Mucosa of stomach (tissue), 1 donor: Measurements from ENCODE around the gene NPHP4.
A peak's percentile ranks its signal among the peaks of the same experiment; 100 is the strongest.

Source experiments
- H3K27me3 ChIP-seq: one replicate; pipeline ENCODE4 v1.7.0; 2013; ENCODE audit warnings: mild to moderate bottlenecking, low read length; ENCODE audit not compliant: control insufficient read depth, insufficient read depth
- H3K36me3 ChIP-seq: one replicate; pipeline ENCODE4 v1.7.0; 2013; ENCODE audit warnings: low read length; ENCODE audit not compliant: control insufficient read depth, insufficient read depth
- H3K4me1 ChIP-seq: one replicate; pipeline ENCODE4 v1.7.0; 2013; ENCODE audit warnings: mild to moderate bottlenecking, low read length; ENCODE audit not compliant: control insufficient read depth, insufficient read depth
- H3K4me3 ChIP-seq: one replicate; pipeline ENCODE4 v1.7.0; 2013; ENCODE audit warnings: low read length
- H3K9ac ChIP-seq: one replicate; pipeline ENCODE4 v1.7.0; 2013; ENCODE audit warnings: mild to moderate bottlenecking, low read length, moderate library complexity
- H3K9me3 ChIP-seq: one replicate; pipeline ENCODE4 v1.7.0; 2013; ENCODE audit warnings: mild to moderate bottlenecking, low read length, moderate library complexity; ENCODE audit not compliant: control insufficient read depth
- donor health status: Pancreatic carcinoma.

NPHP4 gene

DNA sequence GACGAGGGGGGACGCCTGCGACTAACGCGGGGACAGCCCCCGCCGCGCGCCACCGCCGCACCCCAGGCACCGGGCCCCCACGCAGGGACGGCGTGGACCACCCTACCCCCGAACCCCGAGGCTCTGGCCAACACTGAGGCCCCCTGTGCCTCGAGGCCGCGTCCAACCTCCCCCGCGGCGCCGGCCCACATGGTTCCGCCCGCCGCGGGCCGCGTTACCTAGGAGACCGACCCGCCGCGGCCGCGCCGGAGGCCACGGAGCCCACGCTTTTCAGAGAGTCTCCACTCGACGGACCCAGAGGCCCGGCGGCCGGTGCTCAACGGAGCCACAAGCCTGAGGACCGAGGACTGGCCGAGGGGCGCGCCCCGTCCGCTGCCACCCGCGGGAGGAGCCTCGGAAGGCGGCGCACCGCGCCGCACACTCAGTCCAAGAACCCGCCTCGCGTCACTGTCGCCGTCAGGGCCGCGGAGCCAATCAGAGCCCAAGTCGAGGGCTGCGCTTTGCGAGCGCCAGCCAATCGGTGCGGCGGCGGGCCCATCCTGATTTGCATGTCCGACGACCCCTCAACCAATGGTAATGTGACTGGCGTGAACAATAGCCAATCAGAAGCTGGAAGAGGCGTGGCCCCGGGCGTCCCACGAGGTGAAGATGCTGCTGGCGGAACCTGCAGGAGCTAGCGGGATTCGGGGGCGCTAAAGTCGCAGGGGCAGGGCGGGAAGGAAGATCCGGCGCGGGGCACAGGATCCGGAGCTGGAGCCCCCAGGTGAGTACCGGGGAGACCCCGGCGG lies at the start of gene NPHP4:
NPHP4 (minus strand) TSS at position 400 of the 788 bp plus-strand sequence. CDS start 6,136 bp downstream, outside the sequence.
- Histone ChIP-seq H3K4me3 (peak within 1 kb of the TSS; percentile 77), H3K9me3 (no peaks in the 10 kb centered on the region), H3K9ac (peak within 1 kb of the TSS; percentile 65), H3K36me3 (no peaks in the 10 kb centered on the region), H3K27me3 (peaks cover 13% of the 10 kb centered on the region), H3K4me1 (no peaks in the 10 kb centered on the region)

DNA sequence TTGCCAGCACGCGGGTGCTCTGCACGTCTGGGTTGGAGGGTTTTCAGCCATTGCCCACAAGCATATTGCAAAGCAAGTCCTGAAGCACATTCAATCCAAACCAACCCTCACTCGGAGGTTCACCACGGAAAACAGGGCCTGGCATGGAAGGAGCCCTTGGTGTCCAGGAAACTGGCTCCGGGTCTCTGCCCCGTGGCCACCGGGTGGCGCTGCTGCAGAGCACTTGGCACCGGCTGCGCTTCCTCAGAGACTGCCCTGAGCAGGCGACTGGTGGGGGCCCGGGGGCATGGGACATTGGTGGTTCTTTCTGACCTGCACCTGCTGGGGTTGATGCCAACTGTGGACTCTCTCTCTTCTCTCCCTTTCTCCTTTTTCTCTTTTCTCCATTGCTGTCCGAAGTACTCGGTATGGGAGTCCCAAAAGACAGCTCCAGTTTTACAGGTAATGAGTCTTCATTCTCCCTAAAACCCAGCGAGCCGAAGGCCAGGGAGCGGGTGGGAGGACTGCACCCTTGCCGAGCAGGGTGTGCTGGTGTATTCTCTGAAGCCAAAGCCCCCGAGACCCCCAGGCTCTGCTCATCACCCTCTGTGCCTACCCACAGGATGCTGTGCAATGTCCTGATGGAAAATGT lies 49.3 kb upstream of the NPHP4 start:
- H3K36me3 ChIP-seq = no peaks in the 10 kb centered on the region
- no peak overlapping the region for H3K4me3 ChIP-seq
- no peaks in the 10 kb centered on the region for H3K27me3 ChIP-seq
- H3K9ac ChIP-seq = no peak overlapping the region
- H3K4me1 ChIP-seq = no peaks in the 10 kb centered on the region
- H3K9me3 ChIP-seq = no peaks in the 10 kb centered on the region

DNA sequence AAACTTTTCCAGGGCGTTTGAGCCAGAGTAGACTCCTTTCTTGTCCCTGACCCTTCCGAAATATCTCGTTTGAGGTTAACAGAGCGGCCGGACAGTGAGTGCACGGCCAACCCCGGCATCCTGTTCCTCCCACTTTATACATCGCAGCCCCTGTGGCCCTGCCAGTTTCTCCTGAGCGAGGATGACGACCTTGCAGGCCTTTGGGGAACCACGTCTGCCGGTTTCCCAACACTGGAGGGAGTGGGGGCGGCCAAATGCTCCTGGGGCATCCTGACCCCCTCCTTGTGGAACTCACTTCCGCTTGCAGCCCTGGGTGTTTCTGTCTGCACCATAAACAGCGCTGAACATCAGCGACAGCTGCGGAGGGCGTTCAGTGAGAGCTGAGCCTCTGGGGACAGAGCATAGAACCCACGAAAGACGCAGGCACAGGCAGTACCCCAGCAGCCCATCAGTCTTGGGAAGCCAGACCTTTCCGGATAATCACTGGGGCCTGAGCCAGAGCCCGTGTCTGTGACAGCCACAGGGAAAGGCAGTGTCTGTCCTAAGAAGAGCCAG lies 48.7 kb upstream of the NPHP4 start:
- H3K4me3 ChIP-seq = no peak overlapping the region
- H3K36me3 ChIP-seq = no peaks in the 10 kb centered on the region
- no peaks in the 10 kb centered on the region for H3K27me3 ChIP-seq
- no peaks in the 10 kb centered on the region for H3K9me3 ChIP-seq
- H3K4me1 ChIP-seq = no peaks in the 10 kb centered on the region
- H3K9ac ChIP-seq = no peak overlapping the region

DNA sequence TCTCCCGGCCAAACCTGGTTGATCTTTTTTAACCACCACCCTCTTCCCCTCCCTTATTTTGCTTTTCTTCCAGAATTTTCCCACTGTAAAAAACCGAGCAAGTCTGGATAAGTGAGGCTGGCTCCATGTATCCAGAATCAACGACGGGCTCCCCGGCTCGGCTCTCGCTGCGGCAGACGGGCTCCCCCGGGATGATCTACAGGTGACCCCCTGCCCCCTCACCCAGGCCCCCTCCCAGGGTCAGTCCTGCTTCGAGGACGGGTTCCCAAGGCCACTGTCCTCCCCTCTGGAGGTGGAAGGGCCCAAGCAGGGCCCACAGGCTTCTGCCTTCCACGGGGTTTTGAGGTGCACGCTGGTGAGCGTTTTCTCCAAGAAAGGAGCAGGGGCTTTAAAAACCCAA lies 48.2 kb upstream of the NPHP4 start:
- Histone ChIP-seq H3K36me3 (no peaks in the 10 kb centered on the region), H3K4me1 (no peaks in the 10 kb centered on the region), H3K27me3 (no peaks in the 10 kb centered on the region), H3K9me3 (no peaks in the 10 kb centered on the region), H3K9ac (no peak overlapping the region), H3K4me3 (no peak overlapping the region)

DNA sequence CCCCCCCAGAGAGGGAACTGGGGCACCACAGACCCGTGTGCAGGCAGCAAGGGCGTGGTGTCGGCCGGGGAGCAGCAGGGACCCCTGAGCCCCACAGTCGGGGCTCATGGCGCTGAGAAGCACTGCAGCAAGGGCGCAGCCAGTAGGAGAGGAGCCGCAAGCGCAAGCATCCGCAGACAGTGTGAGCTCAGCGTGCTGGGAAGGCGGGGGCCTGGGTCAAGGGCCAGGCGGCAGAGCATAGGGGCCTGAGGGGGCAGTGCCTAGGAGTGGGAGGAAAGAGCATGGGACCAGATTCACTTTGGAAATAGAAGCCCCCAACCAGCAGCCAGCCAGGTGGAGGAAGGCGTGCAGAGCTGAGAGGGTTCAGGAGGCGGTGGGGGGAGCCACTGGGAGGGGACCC lies 46.8 kb upstream of the NPHP4 start:
- Histone ChIP-seq H3K27me3 (peaks cover 6% of the 10 kb centered on the region), H3K9me3 (no peaks in the 10 kb centered on the region), H3K4me1 (peaks cover 3% of the 10 kb centered on the region), H3K9ac (no peak overlapping the region), H3K36me3 (no peaks in the 10 kb centered on the region), H3K4me3 (no peak overlapping the region)

DNA sequence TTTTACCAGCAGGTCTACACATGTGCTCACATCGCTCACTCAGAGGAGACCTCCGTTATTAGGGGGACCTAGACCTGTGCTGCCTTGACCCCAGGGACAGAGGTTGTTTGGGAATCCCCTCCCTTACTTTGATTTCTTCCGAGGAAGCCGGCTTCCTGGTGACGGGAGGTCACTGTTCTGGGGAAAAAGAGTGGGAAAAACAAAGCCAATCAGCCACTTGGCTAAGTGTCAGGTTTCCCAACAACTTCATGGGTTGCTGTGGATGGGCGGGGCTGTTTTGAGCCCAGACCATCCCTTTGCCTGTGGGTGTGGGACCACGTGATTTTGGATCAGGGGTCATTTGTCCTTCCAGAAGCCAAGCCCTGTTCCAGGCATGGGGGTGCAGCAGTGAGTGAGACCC lies 46.4 kb upstream of the NPHP4 start:
- Histone ChIP-seq H3K27me3 (peaks cover 6% of the 10 kb centered on the region), H3K36me3 (no peaks in the 10 kb centered on the region), H3K4me1 (peaks cover 3% of the 10 kb centered on the region)

DNA sequence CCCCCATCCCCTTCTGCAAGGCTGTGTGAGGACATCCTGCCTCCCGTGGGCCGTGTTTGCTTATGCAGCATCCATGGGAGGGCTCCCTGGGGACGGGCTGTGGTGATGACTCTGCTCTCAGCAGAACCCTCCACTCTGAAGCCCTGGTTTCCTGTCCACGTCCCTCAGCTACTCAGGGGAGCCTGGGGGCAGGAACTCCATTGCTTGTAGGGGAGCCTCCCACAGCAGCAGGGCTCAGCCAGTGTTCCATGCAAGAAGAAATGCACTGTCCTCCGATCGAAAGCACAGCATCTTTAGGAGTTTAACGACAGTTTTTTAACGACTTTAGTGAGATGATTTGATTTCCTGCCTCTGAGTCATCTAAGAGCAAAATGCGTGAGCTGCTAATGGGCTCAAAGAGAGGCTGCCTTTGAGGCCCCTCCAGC lies 45.1 kb upstream of the NPHP4 start:
- Histone ChIP-seq H3K9ac (no peak overlapping the region), H3K27me3 (peaks cover 6% of the 10 kb centered on the region), H3K36me3 (no peaks in the 10 kb centered on the region), H3K4me1 (peaks cover 3% of the 10 kb centered on the region), H3K4me3 (no peak overlapping the region), H3K9me3 (no peaks in the 10 kb centered on the region)

More for the DNA sequence above, 46.4 kb upstream of the NPHP4 start:
- Histone ChIP-seq H3K4me3 (no peak overlapping the region), H3K9ac (no peak overlapping the region), H3K9me3 (no peaks in the 10 kb centered on the region)

DNA sequence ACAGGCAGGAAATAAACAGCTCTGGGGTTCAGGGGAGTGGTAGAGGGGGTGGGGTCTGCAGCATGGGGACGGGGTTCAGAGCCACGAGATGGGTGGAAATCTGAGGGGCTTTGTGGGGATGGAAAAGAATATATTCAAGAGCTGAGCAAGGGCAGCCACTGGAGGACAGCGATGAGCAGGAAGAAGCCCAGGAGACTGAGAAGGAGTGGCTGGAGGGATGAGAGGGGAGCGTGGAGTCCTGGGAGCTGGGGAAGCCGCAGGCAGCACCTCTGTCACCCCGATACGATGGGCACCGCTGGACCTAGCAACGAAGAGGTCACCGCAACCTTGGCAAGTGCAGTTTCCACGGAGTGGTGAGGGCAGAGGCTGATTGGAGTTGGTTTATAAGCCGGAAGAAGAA lies 43.5 kb upstream of the NPHP4 start:
- Histone ChIP-seq H3K36me3 (no peaks in the 10 kb centered on the region), H3K9me3 (no peaks in the 10 kb centered on the region), H3K4me1 (peaks cover 3% of the 10 kb centered on the region), H3K9ac (no peak overlapping the region), H3K4me3 (no peak overlapping the region), H3K27me3 (peaks cover 6% of the 10 kb centered on the region)

DNA sequence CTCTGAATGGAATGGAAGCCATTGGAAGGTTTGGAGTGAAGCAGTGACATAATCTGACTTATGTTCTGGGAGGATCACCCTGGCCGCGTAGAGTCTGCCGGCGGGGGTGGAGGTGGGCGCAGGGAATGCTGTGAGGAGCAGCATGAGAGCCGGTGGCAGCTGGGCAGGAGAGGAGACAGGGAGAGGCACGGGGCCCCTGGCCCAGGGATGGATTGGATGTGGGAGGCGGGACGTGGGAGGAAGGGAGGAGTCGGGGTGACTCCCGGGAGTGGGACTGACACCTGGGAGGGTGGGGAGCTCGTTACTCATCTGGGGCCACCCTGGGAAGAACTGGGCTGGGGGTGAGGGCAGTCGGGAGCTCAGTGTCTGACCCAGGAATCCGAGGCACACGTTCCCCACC lies 43.1 kb upstream of the NPHP4 start:
- Histone ChIP-seq H3K9ac (no peak overlapping the region), H3K4me1 (peaks cover 3% of the 10 kb centered on the region), H3K27me3 (peaks cover 6% of the 10 kb centered on the region), H3K9me3 (no peaks in the 10 kb centered on the region), H3K4me3 (no peak overlapping the region), H3K36me3 (no peaks in the 10 kb centered on the region)

DNA sequence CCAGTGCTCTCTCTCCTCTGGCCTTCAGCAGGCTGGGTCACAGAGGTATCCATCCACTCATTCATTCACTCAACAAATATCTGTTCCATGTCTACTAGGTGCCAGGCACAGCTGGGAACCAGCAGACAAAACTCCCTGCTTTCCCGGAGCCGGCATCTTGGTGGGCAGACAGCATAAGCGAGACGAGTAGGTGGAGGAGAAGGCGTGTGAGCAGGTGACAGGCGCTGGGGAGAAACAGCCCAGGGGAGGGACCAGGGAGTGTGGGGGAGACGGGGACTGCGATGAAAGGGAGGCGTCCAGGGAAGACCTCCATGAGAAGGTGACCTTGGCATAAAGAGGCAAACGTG lies 42.5 kb upstream of the NPHP4 start:
- Histone ChIP-seq H3K27me3 (peaks cover 6% of the 10 kb centered on the region), H3K36me3 (no peaks in the 10 kb centered on the region), H3K4me1 (peaks cover 3% of the 10 kb centered on the region), H3K9me3 (no peaks in the 10 kb centered on the region), H3K4me3 (no peak overlapping the region), H3K9ac (no peak overlapping the region)

DNA sequence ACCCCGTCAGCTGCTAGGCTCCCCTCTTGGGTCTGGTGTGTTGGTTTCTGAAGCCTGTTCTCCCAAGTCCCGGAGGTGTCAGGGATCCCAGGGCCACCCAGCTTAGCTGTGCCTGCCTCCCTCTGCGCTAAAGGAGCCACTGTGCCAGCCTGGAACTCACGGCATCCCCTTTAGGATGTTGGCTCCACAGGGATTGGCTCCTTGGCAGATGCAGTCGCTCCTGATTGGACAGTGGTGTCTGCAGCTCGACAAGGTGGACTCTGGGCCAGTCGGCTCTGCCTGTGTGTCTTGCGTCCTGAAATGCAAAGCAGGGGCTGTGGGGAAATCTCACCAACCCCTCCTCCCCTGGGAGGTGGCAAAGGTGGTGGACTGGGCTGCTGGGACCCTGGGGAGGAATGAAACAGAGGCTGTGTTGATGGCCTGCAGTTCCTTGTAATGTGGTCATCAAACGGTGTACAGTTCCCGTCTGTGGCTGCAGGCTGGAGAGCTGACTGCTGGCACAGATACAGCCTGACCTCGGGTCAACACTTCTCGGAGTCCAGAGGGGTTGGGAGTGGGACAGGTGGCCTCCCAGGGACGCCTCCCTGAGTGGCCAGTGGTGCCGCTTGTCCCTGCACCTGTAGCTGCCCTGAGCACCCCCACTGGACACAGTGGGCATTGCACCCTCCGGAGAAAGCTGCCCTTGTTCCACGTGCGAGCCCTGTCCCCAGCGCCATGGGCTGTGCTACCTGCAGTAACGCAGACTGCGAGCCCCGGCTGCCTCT lies 41.9 kb upstream of the NPHP4 start:
- Histone ChIP-seq H3K4me1 (peaks cover 3% of the 10 kb centered on the region), H3K27me3 (peaks cover 6% of the 10 kb centered on the region), H3K36me3 (no peaks in the 10 kb centered on the region), H3K4me3 (no peak overlapping the region), H3K9me3 (no peaks in the 10 kb centered on the region), H3K9ac (no peak overlapping the region)

DNA sequence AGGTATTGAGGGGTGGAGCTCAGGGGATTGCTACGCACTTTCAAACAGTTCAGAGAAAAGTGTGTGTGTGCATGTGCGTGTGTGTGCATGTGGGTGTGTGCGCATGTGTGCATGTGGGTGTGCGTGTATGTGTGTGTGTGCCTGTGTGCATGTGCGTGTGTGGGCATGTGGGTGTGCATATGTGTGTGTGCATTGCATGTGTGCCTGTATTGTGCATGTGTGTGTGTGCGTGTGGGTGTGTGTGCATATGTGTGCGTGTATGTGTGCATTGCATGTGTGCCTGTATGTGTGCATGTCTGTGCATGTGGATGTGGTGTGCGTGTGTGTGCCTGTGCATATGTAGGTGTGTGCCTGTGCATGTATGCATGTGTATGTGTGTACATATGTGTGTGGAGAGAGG lies 40.9 kb upstream of the NPHP4 start:
- Histone ChIP-seq H3K27me3 (peaks cover 6% of the 10 kb centered on the region), H3K9ac (no peak overlapping the region), H3K4me1 (peaks cover 3% of the 10 kb centered on the region), H3K9me3 (no peaks in the 10 kb centered on the region), H3K4me3 (no peak overlapping the region), H3K36me3 (no peaks in the 10 kb centered on the region)
